Stimulated activated effector memory CD8-positive, alpha-beta T cell treated with anti-CD3 and anti-CD28 coated beads, Interleukin-12 subunit alpha, Interleukin-12 subunit beta, amount 100 ng/mL, for 72 hours (primary cell): ENCODE results near the gene LRFN5.

Experiments
- ATAC-seq: fragments of 150-1000 bp; cut with Tn5 transposase; 2 replicates; pipeline ENCODE4 v1.10.0; 2021
- DNase-seq, 2 donors: peaks; one replicate each; pipeline ENCODE4 v3.0.0; 2021 to 2022; ENCODE audit warnings: low spot score in 2 of 2
- H3K27ac Mint-ChIP-seq: one replicate; pipeline ENCODE4 v1.8.0; 2022; ENCODE audit warnings: mild to moderate bottlenecking, mixed read lengths
- H3K36me3 Mint-ChIP-seq: one replicate; pipeline ENCODE4 v1.8.0; 2022; ENCODE audit warnings: mild to moderate bottlenecking, mixed read lengths
- H3K4me1 Mint-ChIP-seq: one replicate; pipeline ENCODE4 v1.8.0; 2022; ENCODE audit warnings: mixed read lengths
- H3K4me3 Mint-ChIP-seq: one replicate; pipeline ENCODE4 v1.8.0; 2022; ENCODE audit warnings: mild to moderate bottlenecking, mixed read lengths
- H3K9me3 Mint-ChIP-seq: one replicate; pipeline ENCODE4 v1.8.0; 2022; ENCODE audit warnings: mixed read lengths

LRFN5 gene

GRCh38 chr14:41609704-41610183, 3.1 kb downstream of the LRFN5 start:
- no peaks in the 10 kb centered on the region for H3K9me3 Mint-ChIP-seq
- H3K4me1 Mint-ChIP-seq: peaks cover 10% of the 10 kb centered on the region
- no peaks in the 10 kb centered on the region for H3K36me3 Mint-ChIP-seq
- DNase-seq: no peak
- no peak overlapping the region for H3K27ac Mint-ChIP-seq
- H3K4me3 Mint-ChIP-seq: no peak overlapping the region
- ATAC-seq: no peak

GRCh38 chr14:41615011-41615595, 8.4 kb downstream of the LRFN5 start:
- no peaks in the 10 kb centered on the region for H3K9me3 Mint-ChIP-seq
- no peaks in the 10 kb centered on the region for H3K4me1 Mint-ChIP-seq
- DNase-seq (no peak), ATAC-seq (no peak)
- H3K36me3 Mint-ChIP-seq: no peaks in the 10 kb centered on the region
- no peak overlapping the region for H3K27ac Mint-ChIP-seq
- H3K4me3 Mint-ChIP-seq: no peak overlapping the region

GRCh38 chr14:41623736-41624135, 17.1 kb downstream of the LRFN5 start:
- Mint-ChIP-seq H3K4me3 (no peak overlapping the region), H3K4me1 (no peaks in the 10 kb centered on the region), H3K36me3 (no peaks in the 10 kb centered on the region), H3K27ac (no peak overlapping the region), H3K9me3 (no peaks in the 10 kb centered on the region)
- ATAC-seq: no peak
- DNase-seq: no peak

- H3K27ac Mint-ChIP-seq: no peak overlapping the region
- no peaks in the 10 kb centered on the region for H3K4me1 Mint-ChIP-seq
- no peak for ATAC-seq
- no peak for DNase-seq
- no peak overlapping the region for H3K4me3 Mint-ChIP-seq
- no peaks in the 10 kb centered on the region for H3K9me3 Mint-ChIP-seq
- H3K36me3 Mint-ChIP-seq: no peaks in the 10 kb centered on the region
These were observed 23.2 kb downstream of the LRFN5 start for GRCh38 chr14:41629876-41630275.

- Mint-ChIP-seq H3K9me3 (no peaks in the 10 kb centered on the region), H3K4me1 (no peaks in the 10 kb centered on the region), H3K4me3 (no peak overlapping the region), H3K27ac (no peak overlapping the region), H3K36me3 (no peaks in the 10 kb centered on the region)
- ATAC-seq (no peak), DNase-seq (no peak)
These were observed 27.6 kb downstream of the LRFN5 start for GRCh38 chr14:41634286-41634685.

- Mint-ChIP-seq H3K4me3 (no peak overlapping the region), H3K4me1 (no peaks in the 10 kb centered on the region), H3K36me3 (no peaks in the 10 kb centered on the region), H3K27ac (no peak overlapping the region), H3K9me3 (no peaks in the 10 kb centered on the region)
- DNase-seq (no peak), ATAC-seq (no peak)
These were observed 30.1 kb downstream of the LRFN5 start for GRCh38 chr14:41636492-41637392.

- no peaks in the 10 kb centered on the region for H3K9me3 Mint-ChIP-seq
- no peak overlapping the region for H3K4me3 Mint-ChIP-seq
- H3K4me1 Mint-ChIP-seq: no peaks in the 10 kb centered on the region
- DNase-seq: no peak
- no peaks in the 10 kb centered on the region for H3K36me3 Mint-ChIP-seq
- ATAC-seq: no peak
- no peak overlapping the region for H3K27ac Mint-ChIP-seq
These were observed 35.0 kb downstream of the LRFN5 start for GRCh38 chr14:41641690-41642089.

GRCh38 chr14:41642367-41642766, 35.7 kb downstream of the LRFN5 start:
- Mint-ChIP-seq H3K9me3 (no peaks in the 10 kb centered on the region), H3K36me3 (no peaks in the 10 kb centered on the region), H3K4me3 (no peak overlapping the region), H3K4me1 (no peaks in the 10 kb centered on the region), H3K27ac (no peak overlapping the region)
- DNase-seq (no peak), ATAC-seq (no peak)

- no peak for DNase-seq
- no peak overlapping the region for H3K4me3 Mint-ChIP-seq
- no peak overlapping the region for H3K27ac Mint-ChIP-seq
- no peaks in the 10 kb centered on the region for H3K4me1 Mint-ChIP-seq
- no peaks in the 10 kb centered on the region for H3K36me3 Mint-ChIP-seq
- ATAC-seq: no peak
- no peaks in the 10 kb centered on the region for H3K9me3 Mint-ChIP-seq
These were observed 36.1 kb downstream of the LRFN5 start for GRCh38 chr14:41642789-41643188.

GRCh38 chr14:41644606-41645005, 37.9 kb downstream of the LRFN5 start:
- Mint-ChIP-seq H3K4me1 (no peaks in the 10 kb centered on the region), H3K27ac (no peak overlapping the region), H3K36me3 (no peaks in the 10 kb centered on the region), H3K4me3 (no peak overlapping the region), H3K9me3 (no peaks in the 10 kb centered on the region)
- ATAC-seq (no peak), DNase-seq (no peak)

- no peaks in the 10 kb centered on the region for H3K4me1 Mint-ChIP-seq
- no peak for ATAC-seq
- H3K36me3 Mint-ChIP-seq: no peaks in the 10 kb centered on the region
- H3K27ac Mint-ChIP-seq: no peak overlapping the region
- H3K9me3 Mint-ChIP-seq: no peaks in the 10 kb centered on the region
- H3K4me3 Mint-ChIP-seq: no peak overlapping the region
- DNase-seq: no peak
These were observed 44.1 kb downstream of the LRFN5 start for GRCh38 chr14:41650802-41651201.

- Mint-ChIP-seq H3K4me3 (no peak overlapping the region), H3K36me3 (no peaks in the 10 kb centered on the region), H3K27ac (no peak overlapping the region), H3K4me1 (no peaks in the 10 kb centered on the region), H3K9me3 (peaks cover 2% of the 10 kb centered on the region)
- DNase-seq (no peak), ATAC-seq (no peak)
These were observed 47.5 kb downstream of the LRFN5 start for GRCh38 chr14:41654196-41654595.

GRCh38 chr14:41662780-41663472, 56.2 kb downstream of the LRFN5 start:
- Mint-ChIP-seq H3K36me3 (no peaks in the 10 kb centered on the region), H3K4me3 (no peak overlapping the region), H3K4me1 (no peaks in the 10 kb centered on the region), H3K9me3 (peaks cover 2% of the 10 kb centered on the region), H3K27ac (no peak overlapping the region)
- no peak for ATAC-seq
- no peak for DNase-seq

- ATAC-seq (no peak), DNase-seq (no peak)
- Mint-ChIP-seq H3K36me3 (no peaks in the 10 kb centered on the region), H3K27ac (no peak overlapping the region), H3K9me3 (peaks cover 2% of the 10 kb centered on the region), H3K4me3 (no peak overlapping the region), H3K4me1 (no peaks in the 10 kb centered on the region)
These were observed 56.8 kb downstream of the LRFN5 start for GRCh38 chr14:41663473-41663850.

- Mint-ChIP-seq H3K27ac (no peak overlapping the region), H3K4me3 (no peak overlapping the region), H3K4me1 (no peaks in the 10 kb centered on the region), H3K9me3 (no peaks in the 10 kb centered on the region), H3K36me3 (no peaks in the 10 kb centered on the region)
- ATAC-seq (no peak), DNase-seq (no peak)
These were observed 59.6 kb downstream of the LRFN5 start for GRCh38 chr14:41666301-41666700.

GRCh38 chr14:41668356-41668755, 61.7 kb downstream of the LRFN5 start:
- Mint-ChIP-seq H3K4me3 (no peak overlapping the region), H3K36me3 (no peaks in the 10 kb centered on the region), H3K9me3 (no peaks in the 10 kb centered on the region), H3K27ac (no peak overlapping the region), H3K4me1 (no peaks in the 10 kb centered on the region)
- ATAC-seq: no peak
- no peak for DNase-seq
